ENCODE data around the gene PTPRG. TPM values are rescaled to one million over a fixed set of nuclear protein-coding genes. Genes with fewer than 3 reads are reported as not detected.

PTPRG gene
- total RNA-seq, 2 donors from 2014 or later = 76.5 to 108 TPM

- Histone ChIP-seq H3K9ac (ENCODE audit: extremely low read depth, low read length, poor library complexity, severe bottlenecking) (no peak overlapping the region), H3K27me3 (ENCODE audit: control insufficient read depth, insufficient read depth, low read length, poor library complexity, severe bottlenecking) (no peaks in the 10 kb centered on the region), H3K36me3 (ENCODE audit: control insufficient read depth, insufficient read depth, low read length) (peaks cover 11% of the 10 kb centered on the region), H3K9me3 (ENCODE audit: control insufficient read depth, low read length) (no peaks in the 10 kb centered on the region), H3K4me3 (ENCODE audit: low read length) (no peak overlapping the region), H3K4me1 (ENCODE audit: control insufficient read depth, insufficient read depth, low read length) (no peaks in the 10 kb centered on the region), H3K27ac (ENCODE audit: low read depth, low read length) (no peak overlapping the region)
- Mint-ChIP-seq H3K4me3 (no peak overlapping the region), H3K36me3 (ENCODE audit: low read depth) (peaks cover 22% of the 10 kb centered on the region), H3K4me1 (peaks cover 31% of the 10 kb centered on the region), H3K27me3 (ENCODE audit: insufficient read depth) (no peaks in the 10 kb centered on the region), H3K9me3 (peaks cover 2% of the 10 kb centered on the region), H3K27ac (no peak overlapping the region)
- no peak for TF ChIP-seq CTCF (conservative IDR thresholded peaks at IDR 0.05)
- DNase-seq = no peak
- WGBS, 2 experiments (ENCODE audit: insufficient coverage in 1 of 2, insufficient read length in 1 of 2) = 86 to 96% methylated on average over 5 of the region's 5 CpGs
Observed at GRCh38 chr3:61620073-61620472, 58.7 kb downstream of the PTPRG start.

- H3K4me1 Mint-ChIP-seq = peaks cover 44% of the 10 kb centered on the region
- Histone ChIP-seq H3K27me3 (ENCODE audit: control insufficient read depth, insufficient read depth, low read length, poor library complexity, severe bottlenecking) (no peaks in the 10 kb centered on the region), H3K4me3 (ENCODE audit: low read length) (peak overlapping the region; percentile 28), H3K4me1 (ENCODE audit: control insufficient read depth, insufficient read depth, low read length) (no peaks in the 10 kb centered on the region), H3K27ac (ENCODE audit: low read depth, low read length) (no peak overlapping the region), H3K36me3 (ENCODE audit: control insufficient read depth, insufficient read depth, low read length) (peaks cover 12% of the 10 kb centered on the region), H3K9ac (ENCODE audit: extremely low read depth, low read length, poor library complexity, severe bottlenecking) (no peak overlapping the region), H3K9me3 (ENCODE audit: control insufficient read depth, low read length) (no peaks in the 10 kb centered on the region)
- H3K27ac Mint-ChIP-seq = no peak overlapping the region
- WGBS, 2 experiments (ENCODE audit: insufficient coverage in 1 of 2, insufficient read length in 1 of 2) = 96 to 100% methylated on average over 1 to 2 of the region's 2 CpGs
- no peak for TF ChIP-seq CTCF (conservative IDR thresholded peaks at IDR 0.05)
- H3K4me3 Mint-ChIP-seq = no peak overlapping the region
- peaks cover 20% of the 10 kb centered on the region for H3K36me3 Mint-ChIP-seq (ENCODE audit: low read depth)
- no peak for DNase-seq
- H3K27me3 Mint-ChIP-seq (ENCODE audit: insufficient read depth) = no peaks in the 10 kb centered on the region
- peaks cover 2% of the 10 kb centered on the region for H3K9me3 Mint-ChIP-seq
Observed at GRCh38 chr3:61624300-61624699, 62.9 kb downstream of the PTPRG start.

GRCh38 chr3:61625429-61625828 is 64.1 kb downstream of the PTPRG start:
- H3K4me3 Mint-ChIP-seq = no peak overlapping the region
- no peak for DNase-seq
- WGBS, 2 experiments (ENCODE audit: insufficient coverage in 1 of 2, insufficient read length in 1 of 2) = 98 to 100% methylated on average over 2 to 7 of the region's 7 CpGs
- Histone ChIP-seq H3K4me3 (ENCODE audit: low read length) (peak overlapping the region; percentile 28), H3K4me1 (ENCODE audit: control insufficient read depth, insufficient read depth, low read length) (no peaks in the 10 kb centered on the region), H3K27ac (ENCODE audit: low read depth, low read length) (no peak overlapping the region), H3K27me3 (ENCODE audit: control insufficient read depth, insufficient read depth, low read length, poor library complexity, severe bottlenecking) (no peaks in the 10 kb centered on the region), H3K36me3 (ENCODE audit: control insufficient read depth, insufficient read depth, low read length) (peaks cover 12% of the 10 kb centered on the region), H3K9me3 (ENCODE audit: control insufficient read depth, low read length) (no peaks in the 10 kb centered on the region), H3K9ac (ENCODE audit: extremely low read depth, low read length, poor library complexity, severe bottlenecking) (no peak overlapping the region)
- no peak for TF ChIP-seq CTCF (conservative IDR thresholded peaks at IDR 0.05)
- peaks cover 40% of the 10 kb centered on the region for H3K4me1 Mint-ChIP-seq
- H3K9me3 Mint-ChIP-seq = peaks cover 2% of the 10 kb centered on the region
- no peak overlapping the region for H3K27ac Mint-ChIP-seq
- H3K27me3 Mint-ChIP-seq (ENCODE audit: insufficient read depth) = no peaks in the 10 kb centered on the region
- H3K36me3 Mint-ChIP-seq (ENCODE audit: low read depth) = peaks cover 20% of the 10 kb centered on the region
